ENCODE measurements around the gene BNIP3. TPM values are rescaled to one million over a fixed set of nuclear protein-coding genes. Genes with fewer than 3 reads are reported as not detected.

BNIP3 gene, protein sequence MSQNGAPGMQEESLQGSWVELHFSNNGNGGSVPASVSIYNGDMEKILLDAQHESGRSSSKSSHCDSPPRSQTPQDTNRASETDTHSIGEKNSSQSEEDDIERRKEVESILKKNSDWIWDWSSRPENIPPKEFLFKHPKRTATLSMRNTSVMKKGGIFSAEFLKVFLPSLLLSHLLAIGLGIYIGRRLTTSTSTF
- total RNA-seq, result 35.7 and 98.0 TPM in 2 replicates

DNA sequence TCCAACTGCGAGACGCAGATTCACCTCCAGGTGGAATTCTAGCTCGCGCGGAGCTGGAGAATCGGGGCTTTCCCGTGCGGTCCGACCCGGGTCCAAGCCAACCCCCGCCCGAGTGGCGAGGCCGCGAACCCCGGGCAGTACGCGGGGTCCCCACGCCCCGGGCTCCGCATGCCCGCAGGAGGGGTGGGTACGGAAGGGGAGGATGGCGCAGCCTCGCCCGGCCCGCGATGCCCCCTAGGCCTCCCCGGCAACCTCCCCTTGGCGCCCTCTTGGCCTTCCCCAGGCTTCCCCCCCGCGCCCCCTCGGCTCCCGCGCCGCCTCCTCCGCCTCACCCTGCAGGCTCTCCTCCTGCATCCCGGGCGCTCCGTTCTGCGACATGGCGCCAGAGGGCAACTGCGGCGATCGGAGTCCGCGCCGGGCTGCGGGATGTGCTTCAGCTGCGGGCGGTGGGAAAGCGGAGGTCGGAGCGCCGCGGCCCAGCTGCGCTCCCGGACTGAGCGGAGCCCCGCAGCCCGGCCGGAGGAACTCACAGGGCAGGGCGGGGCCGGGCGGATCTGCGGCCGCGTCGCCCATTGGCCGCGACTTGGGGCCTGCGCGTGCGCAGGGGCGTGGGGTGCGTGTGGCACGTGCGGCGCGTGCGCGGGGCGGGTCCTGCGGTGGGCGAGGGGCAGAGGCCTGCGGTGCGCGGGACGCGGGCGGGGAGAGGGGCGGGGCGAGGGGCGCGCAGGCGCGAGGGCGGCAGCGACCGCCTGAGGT, at the start of gene BNIP3:
Gene BNIP3, minus strand, starts transcription at position 495 of the 756 bp plus-strand sequence. Its CDS starts 117 bp downstream, at position 378.

Other genes with a start within 250 kb of the BNIP3 start
- gene PPP2R2D, start 80.9 kb downstream of the BNIP3 start, total RNA-seq, result 18.8 and 28.7 TPM in 2 replicates
- under 0.01 TPM in 2 replicates for gene JAKMIP3, start 84.0 kb upstream of the BNIP3 start, total RNA-seq
- gene DPYSL4, start 205.0 kb upstream of the BNIP3 start, total RNA-seq, result 1.2 TPM in 1 of 2 replicates, not detected in the other

Measured in placental epithelial cell (primary cell).